HG03432 (cell line): ENCODE results near the gene ALDH6A1.

Experiments
- ATAC-seq: cut with Tn5 transposase; IDR thresholded peaks from one replicate; pipeline ENCODE4 v1.9.1; 2021; ENCODE audit warnings: mild to moderate bottlenecking, moderate library complexity; ENCODE audit not compliant: unreplicated experiment

ALDH6A1 gene

GRCh38 chr14:74049876-74050495, 34.3 kb downstream of the ALDH6A1 start:
- ATAC-seq, result no peak

GRCh38 chr14:74048281-74048680, 36.0 kb downstream of the ALDH6A1 start:
- ATAC-seq, result no peak

- ATAC-seq, result no peak
Measured at GRCh38 chr14:74045522-74045921, 38.7 kb downstream of the ALDH6A1 start.

- ATAC-seq, result no peak
Measured at GRCh38 chr14:74042296-74042695, 42.0 kb downstream of the ALDH6A1 start.

- ATAC-seq, result no peak
Measured at GRCh38 chr14:74038020-74038859, 46.0 kb downstream of the ALDH6A1 start.

GRCh38 chr14:74035556-74035955, 48.7 kb downstream of the ALDH6A1 start:
- ATAC-seq, result no peak

GRCh38 chr14:74034572-74034971, 49.7 kb downstream of the ALDH6A1 start:
- no peak for ATAC-seq

GRCh38 chr14:74029136-74029535, 55.1 kb downstream of the ALDH6A1 start:
- no peak for ATAC-seq

- ATAC-seq, result no peak
Measured at GRCh38 chr14:74022346-74022745, 61.9 kb downstream of the ALDH6A1 start.

GRCh38 chr14:74019408-74020137, 64.7 kb downstream of the ALDH6A1 start:
- no peak for ATAC-seq

GRCh38 chr14:74018586-74019407, 65.5 kb downstream of the ALDH6A1 start, which contains the start of the genes BBOF1 and ENTPD5:
TSS of gene BBOF1 (plus strand) at chr14:74019349. CDS start at chr14:74019479, 130 bp downstream.
TSS of gene ENTPD5 (minus strand) at chr14:74019288. CDS start at chr14:73988102, 31,186 bp downstream.
- ATAC-seq, result peak; percentile 93

- ATAC-seq, result peak; percentile 6
Measured at GRCh38 chr14:74018174-74018585, 66.1 kb downstream of the ALDH6A1 start.

- no peak for ATAC-seq
Measured at GRCh38 chr14:74015963-74016362, 68.3 kb downstream of the ALDH6A1 start.

GRCh38 chr14:74015176-74015575, 69.1 kb downstream of the ALDH6A1 start:
- ATAC-seq, result no peak

- ATAC-seq, result no peak
Measured at GRCh38 chr14:74014299-74014698, 70.0 kb downstream of the ALDH6A1 start.

GRCh38 chr14:74008843-74009499, 75.3 kb downstream of the ALDH6A1 start:
- no peak for ATAC-seq
